ENCODE measurements around the gene VCL. TPM values are rescaled to one million over a fixed set of nuclear protein-coding genes. Genes with fewer than 3 reads are reported as not detected.

VCL gene
- total and polyA plus RNA-seq, 4 donors: 4.3 to 37.8 (median 17.3) TPM

DNA sequence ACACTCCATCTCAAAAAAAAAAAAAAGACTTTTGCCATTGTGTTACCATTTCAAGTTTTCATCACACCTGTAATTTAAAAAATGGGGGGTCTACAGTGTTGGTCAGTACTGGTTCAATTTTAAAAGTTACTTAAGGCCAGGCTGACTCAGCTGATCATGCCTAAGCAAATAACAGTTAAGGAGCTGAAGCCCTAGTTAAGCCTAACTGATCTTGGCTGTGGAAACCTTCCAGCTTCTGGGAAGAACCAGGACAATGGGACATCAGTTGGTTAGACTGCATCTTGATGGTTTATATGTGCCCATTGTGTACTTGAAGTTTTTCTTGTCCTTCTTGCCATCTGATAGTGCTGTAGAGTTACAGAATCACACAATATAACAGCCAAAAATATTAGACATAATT, 26.7 kb downstream of the VCL start:
- Histone ChIP-seq H3K4me1 (ENCODE audit: control insufficient read depth in 4 of 4, insufficient read depth in 4 of 4, low read length in 3 of 4) (peaks cover 0 to 11% (median 6%) of the 10 kb centered on the region in 4 donors), H3K27me3 (ENCODE audit: control insufficient read depth in 4 of 4, insufficient read depth in 4 of 4, low read length in 3 of 4) (no peaks in the 10 kb centered on the region)

DNA sequence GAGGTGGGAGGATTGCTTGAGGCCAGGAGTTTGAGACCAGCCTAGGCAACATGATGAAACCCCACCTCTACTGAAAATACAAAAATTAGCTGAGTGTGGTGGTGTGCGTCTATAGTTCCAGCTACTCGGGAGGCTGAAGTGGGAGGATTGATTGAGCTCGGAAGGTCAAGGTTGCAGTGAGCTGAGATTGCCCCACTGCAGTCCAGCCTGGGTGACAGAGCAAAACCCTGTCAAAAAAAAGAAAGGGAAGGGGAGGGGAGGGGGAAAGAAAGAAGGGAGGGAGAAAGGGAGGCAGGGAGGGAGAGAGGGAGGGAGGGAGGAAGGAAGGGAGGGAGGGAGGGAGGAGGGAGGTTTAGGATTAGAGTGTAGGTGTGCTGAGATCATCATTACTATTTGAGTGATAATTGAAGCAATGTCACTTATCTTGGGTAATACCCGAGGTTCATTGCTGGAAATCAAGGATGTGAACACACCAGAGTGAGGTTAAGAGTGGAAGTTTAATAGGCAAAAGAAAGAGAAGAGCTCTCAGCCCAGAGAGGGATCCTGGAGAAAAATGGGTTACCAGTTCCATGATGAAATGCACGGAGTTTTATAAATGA, 27.6 kb downstream of the VCL start:
- TF ChIP-seq FOXA1 (IDR thresholded peaks at IDR 0.05): no peak
- TF ChIP-seq, protein P1, sequence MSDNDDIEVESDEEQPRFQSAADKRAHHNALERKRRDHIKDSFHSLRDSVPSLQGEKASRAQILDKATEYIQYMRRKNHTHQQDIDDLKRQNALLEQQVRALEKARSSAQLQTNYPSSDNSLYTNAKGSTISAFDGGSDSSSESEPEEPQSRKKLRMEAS (IDR thresholded peaks at IDR 0.05): no peak
- TF ChIP-seq, protein P2, sequence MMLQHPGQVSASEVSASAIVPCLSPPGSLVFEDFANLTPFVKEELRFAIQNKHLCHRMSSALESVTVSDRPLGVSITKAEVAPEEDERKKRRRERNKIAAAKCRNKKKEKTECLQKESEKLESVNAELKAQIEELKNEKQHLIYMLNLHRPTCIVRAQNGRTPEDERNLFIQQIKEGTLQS (IDR thresholded peaks at IDR 0.05): no peak
- no peaks in the 10 kb centered on the region for H3K9me3 ChIP-seq (ENCODE audit: control insufficient read depth in 4 of 4, low read length in 3 of 4)
- H3K27me3 ChIP-seq (ENCODE audit: control insufficient read depth in 4 of 4, insufficient read depth in 4 of 4, low read length in 3 of 4): no peaks in the 10 kb centered on the region
- H3K4me1 ChIP-seq (ENCODE audit: control insufficient read depth in 4 of 4, insufficient read depth in 4 of 4, low read length in 3 of 4): peaks cover 0 to 11% (median 6%) of the 10 kb centered on the region in 4 donors
- WGBS: 82% methylated on average over 5 of the region's 5 CpGs
- no peaks in the 10 kb centered on the region for H3K36me3 ChIP-seq (ENCODE audit: control insufficient read depth in 4 of 4, insufficient read depth in 3 of 4, low read depth in 1 of 4, low read length in 3 of 4)
- H3K4me3 ChIP-seq (ENCODE audit: low read depth in 1 of 3, low read length in 3 of 3): no peak overlapping the region
- no peak overlapping the region for H3K9ac ChIP-seq (ENCODE audit: low read depth in 1 of 2, low read length in 2 of 2)
- no peak overlapping the region for H3K27ac ChIP-seq (ENCODE audit: low read depth in 1 of 2, low read length in 2 of 2)
- DNase-seq (ENCODE audit: low spot score): no peak

More for the DNA sequence above, 26.7 kb downstream of the VCL start:
- H3K9me3 ChIP-seq (ENCODE audit: control insufficient read depth in 4 of 4, low read length in 3 of 4): no peaks in the 10 kb centered on the region
- no peak overlapping the region for H3K9ac ChIP-seq (ENCODE audit: low read depth in 1 of 2, low read length in 2 of 2)
- H3K36me3 ChIP-seq (ENCODE audit: control insufficient read depth in 4 of 4, insufficient read depth in 3 of 4, low read depth in 1 of 4, low read length in 3 of 4): no peaks in the 10 kb centered on the region
- H3K27ac ChIP-seq (ENCODE audit: low read depth in 1 of 2, low read length in 2 of 2): no peak overlapping the region
- no peak for DNase-seq (ENCODE audit: low spot score)
- no peak overlapping the region for H3K4me3 ChIP-seq (ENCODE audit: low read depth in 1 of 3, low read length in 3 of 3)
- no peak for TF ChIP-seq EGR1 (IDR thresholded peaks at IDR 0.05; ENCODE audit: low read depth in 2 of 2)
- TF ChIP-seq, protein P3, sequence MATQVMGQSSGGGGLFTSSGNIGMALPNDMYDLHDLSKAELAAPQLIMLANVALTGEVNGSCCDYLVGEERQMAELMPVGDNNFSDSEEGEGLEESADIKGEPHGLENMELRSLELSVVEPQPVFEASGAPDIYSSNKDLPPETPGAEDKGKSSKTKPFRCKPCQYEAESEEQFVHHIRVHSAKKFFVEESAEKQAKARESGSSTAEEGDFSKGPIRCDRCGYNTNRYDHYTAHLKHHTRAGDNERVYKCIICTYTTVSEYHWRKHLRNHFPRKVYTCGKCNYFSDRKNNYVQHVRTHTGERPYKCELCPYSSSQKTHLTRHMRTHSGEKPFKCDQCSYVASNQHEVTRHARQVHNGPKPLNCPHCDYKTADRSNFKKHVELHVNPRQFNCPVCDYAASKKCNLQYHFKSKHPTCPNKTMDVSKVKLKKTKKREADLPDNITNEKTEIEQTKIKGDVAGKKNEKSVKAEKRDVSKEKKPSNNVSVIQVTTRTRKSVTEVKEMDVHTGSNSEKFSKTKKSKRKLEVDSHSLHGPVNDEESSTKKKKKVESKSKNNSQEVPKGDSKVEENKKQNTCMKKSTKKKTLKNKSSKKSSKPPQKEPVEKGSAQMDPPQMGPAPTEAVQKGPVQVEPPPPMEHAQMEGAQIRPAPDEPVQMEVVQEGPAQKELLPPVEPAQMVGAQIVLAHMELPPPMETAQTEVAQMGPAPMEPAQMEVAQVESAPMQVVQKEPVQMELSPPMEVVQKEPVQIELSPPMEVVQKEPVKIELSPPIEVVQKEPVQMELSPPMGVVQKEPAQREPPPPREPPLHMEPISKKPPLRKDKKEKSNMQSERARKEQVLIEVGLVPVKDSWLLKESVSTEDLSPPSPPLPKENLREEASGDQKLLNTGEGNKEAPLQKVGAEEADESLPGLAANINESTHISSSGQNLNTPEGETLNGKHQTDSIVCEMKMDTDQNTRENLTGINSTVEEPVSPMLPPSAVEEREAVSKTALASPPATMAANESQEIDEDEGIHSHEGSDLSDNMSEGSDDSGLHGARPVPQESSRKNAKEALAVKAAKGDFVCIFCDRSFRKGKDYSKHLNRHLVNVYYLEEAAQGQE (IDR thresholded peaks at IDR 0.05): no peak
- no peak for TF ChIP-seq HNF4A (conservative IDR thresholded peaks at IDR 0.05)
- TF ChIP-seq HNF4G (IDR thresholded peaks at IDR 0.05): no peak
- TF ChIP-seq, protein P1 (IDR thresholded peaks at IDR 0.05): no peak

DNA sequence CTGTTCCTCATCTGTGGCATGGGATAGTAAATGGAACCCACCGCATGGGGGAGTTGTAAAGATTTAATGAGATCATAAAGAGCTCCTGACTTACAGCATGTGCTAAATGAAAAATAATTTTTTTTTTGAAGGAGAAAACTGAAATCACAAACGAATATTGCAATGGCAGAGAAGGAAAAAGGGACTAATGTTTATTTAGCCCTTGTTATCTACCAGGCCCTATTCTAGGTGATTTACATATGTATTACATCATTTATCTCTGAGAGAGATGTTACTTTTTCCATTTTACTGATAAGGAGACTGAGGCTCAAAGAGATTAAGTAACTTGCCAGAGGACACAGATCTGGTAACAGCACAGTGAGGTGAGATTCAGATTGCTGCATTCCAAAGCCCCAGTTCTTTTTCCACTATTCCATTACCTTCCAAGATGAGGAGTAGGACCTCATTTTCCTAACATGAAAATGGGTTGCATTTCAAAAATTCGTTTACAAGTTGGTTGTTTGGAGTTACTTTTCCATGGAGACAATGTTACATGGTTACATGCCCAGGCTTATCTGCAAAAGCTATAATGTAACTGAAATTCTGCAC, 28.6 kb downstream of the VCL start:
- H3K4me1 ChIP-seq (ENCODE audit: control insufficient read depth in 4 of 4, insufficient read depth in 4 of 4, low read length in 3 of 4): peaks cover 0 to 11% (median 6%) of the 10 kb centered on the region in 4 donors
- no peak for DNase-seq (ENCODE audit: low spot score)
- H3K27me3 ChIP-seq (ENCODE audit: control insufficient read depth in 4 of 4, insufficient read depth in 4 of 4, low read length in 3 of 4): no peaks in the 10 kb centered on the region
- WGBS: 68% methylated on average over 3 of the region's 3 CpGs
- TF ChIP-seq HNF4A (conservative IDR thresholded peaks at IDR 0.05) (peak in 1 of 2 donors; percentile 12), FOXA1 (IDR thresholded peaks at IDR 0.05) (no peak), RXRA (IDR thresholded peaks at IDR 0.05) (peak in 1 of 2 donors; percentile 24)
- no peak overlapping the region for H3K27ac ChIP-seq (ENCODE audit: low read depth in 1 of 2, low read length in 2 of 2)
- H3K9me3 ChIP-seq (ENCODE audit: control insufficient read depth in 4 of 4, low read length in 3 of 4): no peaks in the 10 kb centered on the region
- H3K4me3 ChIP-seq (ENCODE audit: low read depth in 1 of 3, low read length in 3 of 3): no peak overlapping the region
- H3K36me3 ChIP-seq (ENCODE audit: control insufficient read depth in 4 of 4, insufficient read depth in 3 of 4, low read depth in 1 of 4, low read length in 3 of 4): no peaks in the 10 kb centered on the region
- H3K9ac ChIP-seq (ENCODE audit: low read depth in 1 of 2, low read length in 2 of 2): no peak overlapping the region
